K562 (cell line): ENCODE results near the gene IP6K3. TPM values are rescaled to one million over a fixed set of nuclear protein-coding genes. Genes with fewer than 3 reads are reported as not detected.
A peak's percentile ranks its signal among the peaks of the same experiment; 100 is the strongest.

Source experiments
- ATAC-seq: fragments of 200-7000 bp; cut with Tn5 transposase; 3 replicates; pipeline ENCODE4 v1.9.1; 2020; ENCODE audit warnings: moderate library complexity
- BruUV-seq: library from RNA; stranded (reverse); fragments of 400-500 nt; replicated peaks from 2 replicates; lab custom pipeline; 2021; lab: Mats Ljungman, UMichigan
- CTCF ChIA-PET: fragments of 300-600 bp; formaldehyde crosslinking; extraction: SDS; loops from one replicate; lab custom pipeline; 2021; ENCODE audit warnings: low intra/inter-chr PET ratio; lab: Yijun Ruan, JAX
- POLR2A ChIA-PET: fragments of 300-600, 350-650 bp; sonication (Branson Sonifier 250); formaldehyde crosslinking; extraction: SDS; loops from one replicate; lab custom pipeline; 2021; ENCODE audit warnings: antibody characterized with exemption, inconsistent platforms; lab: Yijun Ruan, JAX
- DNase-seq, 4 experiments: peaks; one replicate each; pipeline versions ENCODE4 v3.0.0 to v3.0.0-alpha.2; 2011 to 2018; ENCODE audit warnings: low spot score in 3 of 4, mixed read lengths in 3 of 4; ENCODE audit errors: extremely low read depth in 1 of 4
- FAIRE-seq: peaks from 2 replicates; lab custom pipeline; 2011; peaks lifted over from hg19 to GRCh38; lab: Jason Lieb, UNC
- H2AFZ ChIP-seq: 2 replicates; pipeline ENCODE4 v1.6.0; 2011; ENCODE audit warnings: low read depth, low read length, control low read depth, inconsistent platforms
- H3K27ac ChIP-seq: fragments of 200-600 bp; 3 replicates; pipeline ENCODE4 v1.8.0; 2011; ENCODE audit warnings: low read depth, mild to moderate bottlenecking, control low read depth, inconsistent platforms, low read length, moderate library complexity, mixed read lengths; ENCODE audit errors: extremely low read depth
- H3K27me3 ChIP-seq, 2 experiments: fragments of 300-600 bp in 1 of 2; 2 replicates in 1 of 2; 3 replicates in 1 of 2; pipeline versions ENCODE4 v1.6.0 to v1.8.0; 2011; ENCODE audit warnings: inconsistent platforms in 2 of 2, low read length in 2 of 2, mild to moderate bottlenecking in 1 of 2, mixed read lengths in 1 of 2, moderate library complexity in 1 of 2; ENCODE audit not compliant: control insufficient read depth in 2 of 2, insufficient read depth in 2 of 2
- H3K36me3 ChIP-seq: fragments of 300-600 bp; 3 replicates; pipeline ENCODE4 v1.8.0; 2011; ENCODE audit warnings: mild to moderate bottlenecking, low read length, inconsistent platforms; ENCODE audit not compliant: control insufficient read depth, insufficient read depth
- H3K4me1 ChIP-seq, 2 experiments: fragments of 200-600 bp in 1 of 2; replicated peaks in 1 of 2; 2 replicates in 1 of 2; 3 replicates in 1 of 2; pipeline versions ENCODE4 v1.5.1 to v1.8.0; 2011; ENCODE audit warnings: inconsistent platforms in 2 of 2, low read length in 2 of 2, mild to moderate bottlenecking in 1 of 2, mixed read lengths in 1 of 2, moderate library complexity in 1 of 2; ENCODE audit not compliant: control insufficient read depth in 2 of 2, insufficient read depth in 2 of 2
- H3K4me2 ChIP-seq: 2 replicates; pipeline ENCODE4 v1.6.1; 2011; ENCODE audit warnings: low read length, control low read depth, inconsistent platforms, mixed read lengths; ENCODE audit not compliant: insufficient read depth
- H3K4me3 ChIP-seq: fragments of 200-600 bp; sonication (generic), shearing (Covaris generic); 2 replicates; pipeline ENCODE4 v1.5.1; 2016; ENCODE audit warnings: control low read depth, inconsistent platforms
- H3K79me2 ChIP-seq: fragments of 200-600 bp; 3 replicates; pipeline ENCODE4 v1.8.0; 2011; ENCODE audit warnings: low read length, inconsistent platforms; ENCODE audit not compliant: control insufficient read depth, insufficient read depth
- H3K9ac ChIP-seq, 2 experiments: 2 replicates each; pipeline versions ENCODE4 v1.6.0 to v1.6.1; 2011; ENCODE audit warnings: low read depth in 2 of 2, low read length in 2 of 2, control low read depth in 1 of 2, inconsistent platforms in 1 of 2, mild to moderate bottlenecking in 1 of 2, mixed read lengths in 1 of 2; ENCODE audit not compliant: insufficient read depth in 1 of 2
- H3K9me1 ChIP-seq: one replicate; pipeline ENCODE4 v1.6.0; 2011; ENCODE audit warnings: inconsistent platforms, mild to moderate bottlenecking, low read length, moderate library complexity; ENCODE audit not compliant: control insufficient read depth, insufficient read depth
- H3K9me3 ChIP-seq: replicated peaks from 2 replicates; pipeline ENCODE4 v1.5.1; 2011; ENCODE audit warnings: low read depth, low read length, inconsistent platforms; ENCODE audit not compliant: control insufficient read depth, insufficient read depth
- H4K20me1 ChIP-seq: replicated peaks from 2 replicates; pipeline ENCODE4 v1.6.1; 2011; ENCODE audit warnings: low read length, inconsistent platforms, mixed read lengths; ENCODE audit not compliant: control insufficient read depth, insufficient read depth
- ATF1 ChIP-seq, 2 experiments: fragments of 450-650 bp in 1 of 2; IDR thresholded peaks; 2 replicates each; pipeline ENCODE4 v1.6.1; 2016; ENCODE audit warnings: missing compliant biosample characterization in 1 of 2, missing genetic modification characterization in 1 of 2
- DPF2 ChIP-seq: fragments of 450-650 bp; IDR thresholded peaks from 2 replicates; pipeline ENCODE4 v1.6.1; 2016
- ZNF124 ChIP-seq: sonication (generic); formaldehyde crosslinking; IDR thresholded peaks from 2 replicates; pipeline ENCODE4 v1.8.1; 2022; ENCODE audit warnings: missing genetic modification reagents
- WGBS: fragments of 100-300 bp; shearing (Covaris generic); methylation state at CpG from one replicate; pipeline ENCODE4 v1.1.6; 2016; ENCODE audit warnings: low coverage, mixed read lengths; ENCODE audit not compliant: insufficient coverage; ENCODE audit errors: missing lambda C conversion rate; 5-methylcytosine and 5-hydroxymethylcytosine counted together
- in situ Hi-C: fragments of 300-500 bp; cut with MboI; formaldehyde crosslinking; loops from 4 replicates; pipeline ENCODE4 v1.15.0; 2018; ENCODE audit warnings: inconsistent platforms, mixed read lengths
- intact Hi-C: fragments of 100-400 bp; cut with micrococcal nuclease; formaldehyde crosslinking; loops from 2 replicates; pipeline ENCODE4 v1.14.2; 2022
- polyA plus RNA-seq, 8 experiments: library from polyadenylated mRNA; depleted of rRNA in 4 of 8; stranded (reverse) in 5 of 8; unstranded in 3 of 8; fragments of >200 nt; fragmentation: Nextera tagmentation in 2 of 8; fragmentation: Illumina TruSeq in 1 of 8; extraction: Ambion mirVana in 2 of 8; extraction: Trizol in 1 of 8; gene quantifications; 2 replicates each; pipeline versions ENCODE4 v1.2.1 to v1.2.3, GENCODE V29; 2011 to 2014; ENCODE audit warnings: inconsistent platforms in 1 of 8, missing spikeins in 1 of 8
- total RNA-seq, 7 experiments: library from RNA; depleted of rRNA in 6 of 7; stranded (reverse); fragments of >200 nt in 6 of 7; fragmentation: Illumina TruSeq in 2 of 7; extraction: Trizol in 2 of 7; gene quantifications; 2 replicates each; pipeline versions ENCODE4 v1.2.1 to v1.2.3, GENCODE V29; 2011 to 2021; ENCODE audit warnings: low replicate concordance in 1 of 7
- TF ChIP-seq, protein P1 (sequence below): conservative IDR thresholded peaks from 2 replicates; pipeline ENCODE4 v1.6.1; 2011; ENCODE audit warnings: low read depth, mild to moderate bottlenecking, low read length; ENCODE audit not compliant: control insufficient read depth
- TF ChIP-seq, protein P2 (sequence below), 3 experiments: IDR thresholded peaks in 2 of 3; conservative IDR thresholded peaks in 1 of 3; 2 replicates each; pipeline ENCODE4 v1.5.1; 2011 to 2012; ENCODE audit warnings: low read length in 3 of 3, mild to moderate bottlenecking in 3 of 3, control low read depth in 2 of 3, improper control_type of control experiment in 1 of 3, inconsistent platforms in 1 of 3, low read depth in 1 of 3, mixed read lengths in 1 of 3, moderate library complexity in 1 of 3; ENCODE audit not compliant: insufficient read depth in 2 of 3
- TF ChIP-seq, protein P3 (sequence below): sonication (generic); formaldehyde crosslinking; IDR thresholded peaks from 2 replicates; pipeline ENCODE4 v1.8.0; 2023; ENCODE audit warnings: missing genetic modification reagents, mild to moderate bottlenecking, borderline replicate concordance

The IP6K3 gene
- total and polyA plus RNA-seq, 9 of the 15 experiments (the other 6 are each of a cell fraction or from before 2014, with no cell fraction given), result not detected

DNA sequence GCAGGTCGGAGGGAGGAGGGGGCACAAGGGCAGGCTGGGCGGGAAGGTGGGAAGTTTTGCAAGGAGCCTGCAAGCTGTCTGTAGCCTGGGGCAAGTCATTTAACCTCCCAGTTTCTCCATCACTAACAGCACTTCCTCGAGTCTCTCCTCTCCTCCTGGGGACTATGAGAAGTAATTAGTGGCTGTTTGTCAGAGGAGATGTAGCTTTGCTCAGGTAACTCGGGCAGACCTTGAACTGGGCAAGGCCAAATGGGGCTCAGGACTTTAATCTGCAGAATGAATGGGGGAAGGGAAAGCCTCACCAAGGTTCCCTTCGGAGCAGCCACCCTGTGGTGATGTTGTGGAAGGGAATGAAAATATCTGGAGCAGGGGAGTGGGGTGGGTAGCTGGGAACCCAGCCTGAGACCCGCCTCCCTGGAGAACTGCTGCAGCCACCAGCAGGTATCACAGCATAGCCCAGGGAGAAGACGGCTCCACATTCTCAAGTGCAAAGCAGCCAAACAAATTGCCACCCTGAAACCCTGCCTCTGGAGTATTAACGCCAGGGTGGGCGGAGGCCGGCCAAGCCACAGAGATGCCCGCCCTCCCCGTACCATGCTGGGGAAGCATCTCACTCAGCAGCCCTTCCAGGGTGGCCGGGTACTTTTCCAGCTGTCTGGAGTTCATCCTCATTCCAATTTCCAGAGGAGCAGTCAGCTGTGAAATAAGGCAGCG, 48.4 kb upstream of the IP6K3 start:
- no peak overlapping the region for H3K27ac ChIP-seq
- peaks cover 9% of the 10 kb centered on the region; the same call in 1 of the 2 replicates for H4K20me1 ChIP-seq
- TF ChIP-seq ATF1 (CRISPR knock-in tag; IDR thresholded peaks at IDR 0.05) (no peak), ATF1 (tag; IDR thresholded peaks at IDR 0.05) (no peak), DPF2 (no peak), ZNF124 (CRISPR knock-in tag) (no peak)
- TF ChIP-seq, protein P1, sequence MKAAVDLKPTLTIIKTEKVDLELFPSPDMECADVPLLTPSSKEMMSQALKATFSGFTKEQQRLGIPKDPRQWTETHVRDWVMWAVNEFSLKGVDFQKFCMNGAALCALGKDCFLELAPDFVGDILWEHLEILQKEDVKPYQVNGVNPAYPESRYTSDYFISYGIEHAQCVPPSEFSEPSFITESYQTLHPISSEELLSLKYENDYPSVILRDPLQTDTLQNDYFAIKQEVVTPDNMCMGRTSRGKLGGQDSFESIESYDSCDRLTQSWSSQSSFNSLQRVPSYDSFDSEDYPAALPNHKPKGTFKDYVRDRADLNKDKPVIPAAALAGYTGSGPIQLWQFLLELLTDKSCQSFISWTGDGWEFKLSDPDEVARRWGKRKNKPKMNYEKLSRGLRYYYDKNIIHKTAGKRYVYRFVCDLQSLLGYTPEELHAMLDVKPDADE, result no peak
- TF ChIP-seq, protein P2, sequence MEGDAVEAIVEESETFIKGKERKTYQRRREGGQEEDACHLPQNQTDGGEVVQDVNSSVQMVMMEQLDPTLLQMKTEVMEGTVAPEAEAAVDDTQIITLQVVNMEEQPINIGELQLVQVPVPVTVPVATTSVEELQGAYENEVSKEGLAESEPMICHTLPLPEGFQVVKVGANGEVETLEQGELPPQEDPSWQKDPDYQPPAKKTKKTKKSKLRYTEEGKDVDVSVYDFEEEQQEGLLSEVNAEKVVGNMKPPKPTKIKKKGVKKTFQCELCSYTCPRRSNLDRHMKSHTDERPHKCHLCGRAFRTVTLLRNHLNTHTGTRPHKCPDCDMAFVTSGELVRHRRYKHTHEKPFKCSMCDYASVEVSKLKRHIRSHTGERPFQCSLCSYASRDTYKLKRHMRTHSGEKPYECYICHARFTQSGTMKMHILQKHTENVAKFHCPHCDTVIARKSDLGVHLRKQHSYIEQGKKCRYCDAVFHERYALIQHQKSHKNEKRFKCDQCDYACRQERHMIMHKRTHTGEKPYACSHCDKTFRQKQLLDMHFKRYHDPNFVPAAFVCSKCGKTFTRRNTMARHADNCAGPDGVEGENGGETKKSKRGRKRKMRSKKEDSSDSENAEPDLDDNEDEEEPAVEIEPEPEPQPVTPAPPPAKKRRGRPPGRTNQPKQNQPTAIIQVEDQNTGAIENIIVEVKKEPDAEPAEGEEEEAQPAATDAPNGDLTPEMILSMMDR (IDR thresholded peaks at IDR 0.05 in 2 of 3, conservative IDR thresholded peaks at IDR 0.05 in 1 of 3; ENCODE audit: insufficient read depth in 2 of 3, low read depth in 1 of 3, low read length in 3 of 3), result 0 out of 6 replicates have a peak, but pooled peaks of 1 of the 3 experiments have one; percentile 6
- TF ChIP-seq, protein P3, sequence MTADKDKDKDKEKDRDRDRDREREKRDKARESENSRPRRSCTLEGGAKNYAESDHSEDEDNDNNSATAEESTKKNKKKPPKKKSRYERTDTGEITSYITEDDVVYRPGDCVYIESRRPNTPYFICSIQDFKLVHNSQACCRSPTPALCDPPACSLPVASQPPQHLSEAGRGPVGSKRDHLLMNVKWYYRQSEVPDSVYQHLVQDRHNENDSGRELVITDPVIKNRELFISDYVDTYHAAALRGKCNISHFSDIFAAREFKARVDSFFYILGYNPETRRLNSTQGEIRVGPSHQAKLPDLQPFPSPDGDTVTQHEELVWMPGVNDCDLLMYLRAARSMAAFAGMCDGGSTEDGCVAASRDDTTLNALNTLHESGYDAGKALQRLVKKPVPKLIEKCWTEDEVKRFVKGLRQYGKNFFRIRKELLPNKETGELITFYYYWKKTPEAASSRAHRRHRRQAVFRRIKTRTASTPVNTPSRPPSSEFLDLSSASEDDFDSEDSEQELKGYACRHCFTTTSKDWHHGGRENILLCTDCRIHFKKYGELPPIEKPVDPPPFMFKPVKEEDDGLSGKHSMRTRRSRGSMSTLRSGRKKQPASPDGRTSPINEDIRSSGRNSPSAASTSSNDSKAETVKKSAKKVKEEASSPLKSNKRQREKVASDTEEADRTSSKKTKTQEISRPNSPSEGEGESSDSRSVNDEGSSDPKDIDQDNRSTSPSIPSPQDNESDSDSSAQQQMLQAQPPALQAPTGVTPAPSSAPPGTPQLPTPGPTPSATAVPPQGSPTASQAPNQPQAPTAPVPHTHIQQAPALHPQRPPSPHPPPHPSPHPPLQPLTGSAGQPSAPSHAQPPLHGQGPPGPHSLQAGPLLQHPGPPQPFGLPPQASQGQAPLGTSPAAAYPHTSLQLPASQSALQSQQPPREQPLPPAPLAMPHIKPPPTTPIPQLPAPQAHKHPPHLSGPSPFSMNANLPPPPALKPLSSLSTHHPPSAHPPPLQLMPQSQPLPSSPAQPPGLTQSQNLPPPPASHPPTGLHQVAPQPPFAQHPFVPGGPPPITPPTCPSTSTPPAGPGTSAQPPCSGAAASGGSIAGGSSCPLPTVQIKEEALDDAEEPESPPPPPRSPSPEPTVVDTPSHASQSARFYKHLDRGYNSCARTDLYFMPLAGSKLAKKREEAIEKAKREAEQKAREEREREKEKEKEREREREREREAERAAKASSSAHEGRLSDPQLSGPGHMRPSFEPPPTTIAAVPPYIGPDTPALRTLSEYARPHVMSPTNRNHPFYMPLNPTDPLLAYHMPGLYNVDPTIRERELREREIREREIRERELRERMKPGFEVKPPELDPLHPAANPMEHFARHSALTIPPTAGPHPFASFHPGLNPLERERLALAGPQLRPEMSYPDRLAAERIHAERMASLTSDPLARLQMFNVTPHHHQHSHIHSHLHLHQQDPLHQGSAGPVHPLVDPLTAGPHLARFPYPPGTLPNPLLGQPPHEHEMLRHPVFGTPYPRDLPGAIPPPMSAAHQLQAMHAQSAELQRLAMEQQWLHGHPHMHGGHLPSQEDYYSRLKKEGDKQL (CRISPR knock-in tag), result no peak
- H2AFZ ChIP-seq, result no peak overlapping the region
- H3K36me3 ChIP-seq, result no peaks in the 10 kb centered on the region
- H3K9ac ChIP-seq, result no peak overlapping the region
- in situ Hi-C loops, result no loop called here
- no peak overlapping the region for H3K4me3 ChIP-seq
- H3K27me3 ChIP-seq, result peaks cover 72 to 84% of the 10 kb centered on the region in 2 experiments
- DNase-seq (peak in 2 of 4 experiments; percentile 31 to 38), ATAC-seq (no peak; the same call in 2 of the 3 replicates), FAIRE-seq (no peak)
- POLR2A ChIA-PET, result interaction anchor here (0.6 to 0.7 kb wide), 3 partner anchors 11 to 225 kb away, joined by 3 to 4 read pairs (median 3); no protein-coding TSS in a partner anchor
- H3K9me3 ChIP-seq, result no peaks in the 10 kb centered on the region
- H3K4me1 ChIP-seq, result peaks cover 0 to 4% of the 10 kb centered on the region in 2 experiments; a peak in 1 of 5 replicates
- CTCF ChIA-PET, result interaction anchor here (0.8 kb wide), 1 partner anchor 51 kb away, joined by 3 read pairs; no protein-coding TSS in a partner anchor
- no TSS peak for BruUV-seq
- 3% methylated on average over 14 of the region's 14 CpGs for WGBS
- H3K9me1 ChIP-seq, result peaks cover 3% of the 10 kb centered on the region
- intact Hi-C loops, result no loop called here
- H3K79me2 ChIP-seq, result no peaks in the 10 kb centered on the region
- H3K4me2 ChIP-seq, result no peak overlapping the region
